Activated CD4-positive, CD25-positive, alpha-beta regulatory T cell treated with anti-CD3 and anti-CD28 coated beads, Interleukin-2, amount 50 U/mL, for 16 hours (primary cell): ENCODE measurements around the gene BACH1.

Source experiments
- DNase-seq: peaks from one replicate; pipeline ENCODE4 v3.0.0-alpha.2; 2020; ENCODE audit warnings: low read depth, low spot score

Gene BACH1

GRCh38 chr21:29313662-29314408, 15.1 kb downstream of the BACH1 start:
- DNase-seq = no peak

GRCh38 chr21:29315131-29315749, 16.5 kb downstream of the BACH1 start:
- DNase-seq = no peak

GRCh38 chr21:29316029-29316742, 17.5 kb downstream of the BACH1 start:
- no peak for DNase-seq

GRCh38 chr21:29316806-29317205, 18.1 kb downstream of the BACH1 start:
- DNase-seq = no peak

GRCh38 chr21:29318354-29318753, 19.6 kb downstream of the BACH1 start:
- DNase-seq = no peak

GRCh38 chr21:29320031-29320430, 21.3 kb downstream of the BACH1 start:
- DNase-seq = no peak

- DNase-seq = no peak
Measured at GRCh38 chr21:29321217-29321616, 22.5 kb downstream of the BACH1 start.

GRCh38 chr21:29321932-29322928, 23.5 kb downstream of the BACH1 start:
- DNase-seq = no peak

GRCh38 chr21:29323189-29323588, 24.5 kb downstream of the BACH1 start:
- DNase-seq = no peak

- no peak for DNase-seq
Measured at GRCh38 chr21:29326914-29327554, 28.3 kb downstream of the BACH1 start.

GRCh38 chr21:29329406-29329805, 30.7 kb downstream of the BACH1 start:
- DNase-seq = no peak

GRCh38 chr21:29330797-29331196, 32.1 kb downstream of the BACH1 start:
- no peak for DNase-seq

GRCh38 chr21:29332461-29333362, 34.0 kb downstream of the BACH1 start:
- no peak for DNase-seq

- DNase-seq = no peak
Measured at GRCh38 chr21:29333406-29333805, 34.7 kb downstream of the BACH1 start.

GRCh38 chr21:29334717-29335428, 36.2 kb downstream of the BACH1 start:
- DNase-seq = no peak

GRCh38 chr21:29335720-29336119, 37.0 kb downstream of the BACH1 start:
- DNase-seq = no peak

GRCh38 chr21:29338256-29338655, 39.5 kb downstream of the BACH1 start:
- no peak for DNase-seq

GRCh38 chr21:29340228-29340627, 41.5 kb downstream of the BACH1 start:
- no peak for DNase-seq

- DNase-seq = no peak
Measured at GRCh38 chr21:29342363-29342957, 43.7 kb downstream of the BACH1 start.
